Hematopoietic multipotent progenitor cell treated with erythropoietin and hydrocortisone succinate and interleukin-3 and kit ligand, for 6 days (in vitro differentiated cells): ENCODE results near the gene C16orf90.
A peak's percentile ranks its signal among the peaks of the same experiment; 100 is the strongest.

Source experiments
- DNase-seq: peaks from one replicate; pipeline ENCODE4 v3.0.0-alpha.2; 2015

C16orf90 gene

GRCh38 chr16:3460585-3460984 is 34.7 kb downstream of the C16orf90 start:
- DNase-seq = no peak

- no peak for DNase-seq
These were observed 35.2 kb downstream of the C16orf90 start for GRCh38 chr16:3460121-3460520.

DNA sequence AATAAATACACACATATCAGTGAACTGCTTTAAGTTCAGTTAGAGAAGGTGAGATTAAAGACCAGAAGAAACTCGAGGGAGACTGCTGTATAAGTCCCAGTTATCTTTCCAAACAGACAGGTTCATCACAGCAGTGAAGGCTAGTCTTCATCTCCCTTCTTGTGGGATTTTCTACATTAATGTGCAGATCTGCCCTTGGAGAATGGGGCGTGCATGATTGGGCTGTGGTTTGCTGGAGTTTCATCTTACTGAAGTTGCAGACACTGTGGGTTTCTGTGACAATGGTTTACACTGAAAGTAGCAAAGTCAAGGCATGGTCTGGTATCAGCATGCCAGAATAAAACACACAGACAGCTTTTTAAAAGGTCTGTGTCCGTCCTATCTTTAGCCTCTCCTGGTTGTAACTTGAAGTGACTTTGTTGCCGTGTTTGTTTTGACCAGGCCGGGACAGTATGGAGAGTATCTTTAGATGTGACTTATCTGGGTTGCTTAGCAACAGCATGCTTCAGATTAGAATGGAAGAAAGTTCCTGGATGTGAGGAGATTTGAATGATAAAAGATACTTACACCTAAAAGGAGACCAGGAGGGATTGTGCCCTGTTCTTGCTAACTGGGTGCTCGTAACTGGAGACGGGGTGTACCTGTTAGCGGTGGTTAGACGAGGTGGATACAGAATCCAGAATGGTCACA is 35.7 kb downstream of the C16orf90 start:
- DNase-seq = peak; percentile 85

- peak; percentile 74 for DNase-seq
These were observed 36.4 kb downstream of the C16orf90 start for GRCh38 chr16:3458852-3459361.

- DNase-seq = peak; percentile 36
These were observed 36.9 kb downstream of the C16orf90 start for GRCh38 chr16:3458278-3458851.

DNA sequence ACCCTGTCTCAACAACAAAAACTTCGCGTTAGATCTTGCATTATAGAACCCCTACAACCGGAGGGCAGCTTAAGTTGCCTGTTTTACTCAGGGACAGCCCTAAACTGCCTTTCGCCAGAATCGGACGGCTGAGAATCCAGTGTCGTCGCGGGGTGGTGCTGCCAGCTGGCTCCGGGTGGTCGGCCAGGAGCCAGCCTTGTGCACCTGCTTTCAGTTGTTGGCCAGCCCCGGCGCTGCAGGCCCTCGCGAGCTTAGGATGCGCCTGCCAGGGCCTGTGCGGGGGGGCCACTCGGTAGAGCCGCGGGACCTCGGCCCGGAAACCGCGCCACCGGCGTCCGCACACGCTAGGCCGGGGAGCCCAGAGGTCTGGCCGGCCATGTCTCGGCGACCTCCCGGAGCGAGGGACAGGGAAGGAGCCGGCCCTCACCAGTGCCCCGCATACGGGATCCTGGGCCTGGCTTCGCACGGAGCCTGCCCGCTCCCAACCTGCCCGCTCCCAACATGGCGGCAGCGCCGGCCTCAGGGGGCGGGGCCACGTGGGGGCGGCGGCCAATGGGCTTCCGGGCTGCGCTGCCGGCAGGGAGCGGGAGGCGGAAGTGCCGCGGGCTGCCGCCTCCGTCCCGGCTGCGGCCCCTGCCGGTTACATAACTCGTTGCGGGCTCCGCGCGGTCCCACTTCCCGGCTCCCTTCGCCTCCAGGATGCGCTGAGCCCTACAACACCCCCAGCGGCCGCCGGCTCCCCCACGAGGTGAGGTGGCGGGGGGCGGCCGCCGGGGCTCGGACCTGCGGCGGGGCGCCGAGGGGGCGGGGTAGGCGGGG is 37.6 kb downstream of the C16orf90 start:
- peak; percentile 94 for DNase-seq

- no peak for DNase-seq
These were observed 40.6 kb downstream of the C16orf90 start for GRCh38 chr16:3454631-3455147.

DNA sequence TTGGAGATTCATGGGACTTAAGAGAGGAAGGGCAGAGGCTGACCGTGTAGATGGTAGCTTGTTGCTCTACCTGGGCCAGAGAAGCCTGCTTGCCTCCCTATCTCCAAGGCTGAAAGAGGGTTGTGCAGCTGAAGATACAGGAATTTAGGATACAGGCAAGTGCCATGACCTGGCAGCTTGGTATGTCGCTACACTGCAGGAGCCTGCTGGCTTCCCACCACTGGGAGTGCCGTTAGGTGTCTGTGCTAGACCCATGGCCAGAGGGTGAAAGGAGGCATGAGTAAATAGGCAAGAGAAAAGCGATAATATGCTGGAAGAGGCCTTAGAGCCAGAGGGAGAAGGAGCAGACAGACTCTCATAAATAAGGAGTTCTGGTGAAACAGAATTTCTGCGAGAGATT is 41.2 kb downstream of the C16orf90 start:
- no peak for DNase-seq

DNA sequence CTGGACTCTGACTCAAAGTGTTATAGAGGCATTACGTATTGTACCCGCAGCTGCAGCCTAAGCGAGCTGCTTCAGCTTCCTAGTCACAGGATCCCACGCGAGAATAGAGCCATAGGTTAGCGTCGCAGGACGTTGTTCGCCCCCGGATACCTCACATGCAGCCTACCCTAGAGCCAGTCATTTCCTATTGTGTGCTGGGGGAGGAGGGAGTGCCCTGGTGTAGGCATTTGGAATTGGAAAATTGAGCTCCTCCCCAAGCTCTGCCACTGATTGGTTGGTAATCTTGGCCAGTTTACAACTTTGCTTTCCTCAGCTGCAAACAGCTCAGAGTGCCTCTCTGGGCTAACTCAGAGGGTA is 51.3 kb downstream of the C16orf90 start:
- peak; percentile 74 for DNase-seq
